GM12872 (cell line): ENCODE measurements around the gene FARSB.

Experiments used
- TF ChIP-seq, protein P1 (sequence below): IDR thresholded peaks from 3 replicates; pipeline ENCODE4 v1.5.1; 2011; ENCODE audit warnings: low read depth, mild to moderate bottlenecking, low read length, moderate library complexity; ENCODE audit not compliant: insufficient read depth

FARSB gene

DNA sequence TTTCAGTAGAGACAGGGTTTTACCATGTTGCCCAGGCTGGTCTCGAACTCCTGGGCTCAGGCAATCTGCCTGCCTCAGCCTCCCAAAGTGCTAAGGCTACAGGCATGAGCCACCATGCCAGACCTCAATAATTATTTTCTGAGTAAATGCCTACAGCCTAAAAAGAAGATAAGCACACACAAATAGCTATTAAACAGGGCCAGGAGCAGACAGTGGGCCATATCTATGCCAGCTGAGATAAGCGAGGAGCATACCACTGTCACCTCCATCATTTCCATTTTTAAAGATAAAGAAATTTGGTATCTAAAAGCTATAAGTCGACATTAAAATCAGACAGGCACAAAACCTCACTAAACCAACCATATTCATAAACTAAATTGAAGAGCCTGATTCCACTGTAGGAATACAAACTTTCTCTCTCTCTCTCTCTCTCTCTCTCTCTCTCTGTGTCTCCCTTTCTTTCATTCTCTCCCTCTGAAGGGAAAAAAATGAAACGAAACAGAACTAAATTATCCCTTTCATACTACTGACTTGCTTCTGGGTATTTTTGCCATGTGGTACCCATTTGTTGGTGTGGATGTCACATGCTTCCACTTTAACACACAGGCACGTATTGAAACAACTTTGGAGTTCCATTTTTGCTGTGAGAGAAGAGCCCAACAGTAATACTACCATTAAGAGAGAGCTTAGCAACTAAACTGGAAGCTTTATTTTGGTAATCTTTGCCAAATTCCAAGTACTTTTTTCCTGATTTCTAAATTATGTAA is 51.0 kb downstream of the FARSB start:
- TF ChIP-seq, protein P1, sequence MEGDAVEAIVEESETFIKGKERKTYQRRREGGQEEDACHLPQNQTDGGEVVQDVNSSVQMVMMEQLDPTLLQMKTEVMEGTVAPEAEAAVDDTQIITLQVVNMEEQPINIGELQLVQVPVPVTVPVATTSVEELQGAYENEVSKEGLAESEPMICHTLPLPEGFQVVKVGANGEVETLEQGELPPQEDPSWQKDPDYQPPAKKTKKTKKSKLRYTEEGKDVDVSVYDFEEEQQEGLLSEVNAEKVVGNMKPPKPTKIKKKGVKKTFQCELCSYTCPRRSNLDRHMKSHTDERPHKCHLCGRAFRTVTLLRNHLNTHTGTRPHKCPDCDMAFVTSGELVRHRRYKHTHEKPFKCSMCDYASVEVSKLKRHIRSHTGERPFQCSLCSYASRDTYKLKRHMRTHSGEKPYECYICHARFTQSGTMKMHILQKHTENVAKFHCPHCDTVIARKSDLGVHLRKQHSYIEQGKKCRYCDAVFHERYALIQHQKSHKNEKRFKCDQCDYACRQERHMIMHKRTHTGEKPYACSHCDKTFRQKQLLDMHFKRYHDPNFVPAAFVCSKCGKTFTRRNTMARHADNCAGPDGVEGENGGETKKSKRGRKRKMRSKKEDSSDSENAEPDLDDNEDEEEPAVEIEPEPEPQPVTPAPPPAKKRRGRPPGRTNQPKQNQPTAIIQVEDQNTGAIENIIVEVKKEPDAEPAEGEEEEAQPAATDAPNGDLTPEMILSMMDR = no peak

GRCh38 chr2:222603501-222603900 is 52.4 kb downstream of the FARSB start:
- TF ChIP-seq, protein P1 = no peak

DNA sequence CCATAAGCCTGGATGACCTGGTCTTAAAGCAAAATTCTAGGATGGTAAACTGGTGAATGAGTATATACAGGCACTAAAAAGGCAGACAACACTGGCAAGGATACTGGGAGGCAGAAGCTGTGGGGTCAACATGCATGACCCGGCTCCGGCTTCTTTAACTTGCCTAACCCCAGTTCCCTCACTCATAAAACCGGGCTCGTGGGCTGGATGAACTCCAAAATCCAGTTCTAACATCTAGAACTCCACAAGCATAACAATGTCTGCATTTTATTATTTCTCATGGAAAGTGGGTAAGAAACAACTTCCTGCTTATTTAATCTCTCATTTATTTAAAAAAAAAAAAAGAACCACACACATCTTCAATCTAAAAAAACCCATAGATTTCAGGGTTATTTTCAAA is 57.3 kb downstream of the FARSB start:
- TF ChIP-seq, protein P1 = no peak

DNA sequence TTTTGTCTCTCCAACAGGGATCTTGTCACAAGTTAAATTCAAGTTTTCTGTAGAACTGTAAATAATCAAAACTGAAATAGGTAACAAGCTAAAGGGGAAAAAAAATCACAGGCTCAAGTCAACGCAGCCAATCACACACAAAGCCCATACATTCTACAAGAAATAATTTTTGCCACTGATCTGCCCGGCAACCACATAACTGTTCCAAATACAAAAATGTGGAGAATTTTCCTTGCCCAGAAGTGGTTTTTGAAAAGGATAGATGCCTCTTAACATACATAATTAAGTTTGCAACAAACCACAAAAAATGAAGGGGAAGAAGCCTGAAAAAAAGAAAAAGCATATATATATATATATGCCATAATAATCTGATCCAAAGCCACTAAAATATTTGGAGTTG is 60.3 kb downstream of the FARSB start:
- TF ChIP-seq, protein P1 = no peak

DNA sequence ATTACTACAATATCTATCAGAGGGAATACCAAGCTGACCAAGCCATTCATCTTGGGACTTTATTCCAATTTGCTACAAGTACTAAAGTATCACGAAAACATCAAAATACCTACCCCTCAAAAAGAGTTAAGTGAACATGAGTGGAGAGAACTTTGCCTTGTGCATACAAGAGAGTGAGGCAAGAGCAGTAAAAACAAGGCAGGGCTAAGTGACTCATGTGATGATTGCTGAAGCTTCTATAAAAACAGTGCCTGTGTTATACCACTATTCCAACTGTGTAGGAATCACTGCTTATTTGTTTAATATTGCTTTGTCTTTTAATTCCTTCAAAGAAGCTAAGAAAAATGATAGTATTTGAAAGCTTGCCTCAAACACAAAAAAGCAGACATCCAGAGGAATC is 61.2 kb downstream of the FARSB start:
- TF ChIP-seq, protein P1 = no peak

- TF ChIP-seq, protein P1 = no peak
These were observed 63.7 kb downstream of the FARSB start for GRCh38 chr2:222592176-222592575.

DNA sequence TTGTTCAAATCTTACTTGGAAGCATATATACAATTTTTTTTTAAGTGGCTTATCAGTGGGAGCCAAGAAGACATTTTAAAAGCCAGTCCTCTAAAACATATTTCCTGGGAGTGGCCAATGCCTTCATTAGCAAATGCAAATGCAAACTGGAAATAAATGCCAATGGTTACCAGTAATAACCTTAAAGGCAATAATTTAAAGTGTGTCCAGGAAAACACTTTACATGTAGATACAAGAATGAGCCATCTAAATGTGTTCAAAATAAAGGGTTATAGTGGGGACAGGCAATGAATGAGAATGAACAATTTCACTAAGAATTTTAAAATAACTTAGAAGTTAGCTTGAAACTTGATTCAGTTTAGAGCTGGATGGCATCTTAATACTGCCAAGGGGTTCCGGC is 64.2 kb downstream of the FARSB start:
- TF ChIP-seq, protein P1 = no peak
